Activated CD8-positive, alpha-beta memory T cell treated with anti-CD3 and anti-CD28 coated beads, Interleukin-2, amount 10 ng/mL, durations not matched to agents 7 days and 5 days (primary cell): ENCODE results near the gene RTP1. TPM values are rescaled to one million over a fixed set of nuclear protein-coding genes. Genes with fewer than 3 reads are reported as not detected.
"Not testable (repeated sequence)": the region's sequence is repeated elsewhere in the genome, so short reads cannot be mapped to it uniquely, and the experiment has no call there.

Source experiments
- ATAC-seq: fragments of 150-1000 bp; cut with Tn5 transposase; one replicate; pipeline ENCODE4 v1.10.0; 2021; ENCODE audit warnings: moderate library complexity
- CTCF ChIA-PET: fragments of 350-600 bp; sonication (Branson Sonifier 250); formaldehyde crosslinking; loops from one replicate; lab custom pipeline; 2021; ENCODE audit warnings: antibody characterized with exemption; lab: Charles Lee
- DNase-seq: peaks from one replicate; pipeline ENCODE4 v3.0.0-alpha.2; 2020
- H3K27ac Mint-ChIP-seq: one replicate; pipeline ENCODE4 v1.8.0; 2021; ENCODE audit warnings: mild to moderate bottlenecking, mixed read lengths
- H3K27me3 Mint-ChIP-seq: one replicate; pipeline ENCODE4 v1.8.0; 2021; ENCODE audit warnings: mixed read lengths
- H3K36me3 Mint-ChIP-seq: one replicate; pipeline ENCODE4 v1.8.0; 2021; ENCODE audit warnings: mild to moderate bottlenecking, mixed read lengths
- H3K4me1 Mint-ChIP-seq: one replicate; pipeline ENCODE4 v1.8.0; 2021; ENCODE audit warnings: mixed read lengths
- H3K4me3 Mint-ChIP-seq: one replicate; pipeline ENCODE4 v1.8.0; 2021; ENCODE audit warnings: mild to moderate bottlenecking, moderate library complexity, mixed read lengths
- H3K9me3 Mint-ChIP-seq: one replicate; pipeline ENCODE4 v1.8.0; 2022; ENCODE audit warnings: low read depth, mixed read lengths
- total RNA-seq, 2 experiments: library from RNA; stranded (reverse); gene quantifications; one replicate each; pipeline ENCODE4 v1.2.3, GENCODE V29; 2021

Gene RTP1
- total RNA-seq, 2 experiments from 2014 or later, result not detected

DNA sequence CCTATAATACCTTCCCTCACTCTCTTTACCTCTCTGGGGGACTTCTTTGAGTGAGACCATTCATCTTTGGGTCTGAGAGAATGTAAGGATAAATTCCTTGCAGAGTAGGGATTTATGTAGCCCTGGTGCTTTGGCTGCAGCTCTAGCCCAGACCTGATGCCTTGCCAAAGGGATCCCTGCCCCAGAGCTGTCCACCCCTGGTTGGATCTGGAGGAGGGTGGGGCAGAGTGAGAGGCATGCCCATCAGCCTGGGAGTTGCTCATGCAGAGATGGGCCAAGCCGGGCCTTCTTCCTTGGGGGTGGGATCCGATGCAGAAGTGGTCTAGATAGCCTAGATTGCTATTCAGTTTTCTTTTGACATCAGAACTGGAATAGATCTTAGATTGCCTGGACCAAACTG lies 31.5 kb downstream of the RTP1 start:
- Mint-ChIP-seq H3K9me3 (no peaks in the 10 kb centered on the region), H3K27me3 (peaks cover 15% of the 10 kb centered on the region), H3K27ac (no peak overlapping the region), H3K4me1 (no peaks in the 10 kb centered on the region), H3K4me3 (no peak overlapping the region), H3K36me3 (no peaks in the 10 kb centered on the region)
- ATAC-seq (no peak), DNase-seq (no peak)
- CTCF ChIA-PET, result no interaction called here

- peaks cover 15% of the 10 kb centered on the region for H3K27me3 Mint-ChIP-seq
- no peak overlapping the region for H3K27ac Mint-ChIP-seq
Measured at GRCh38 chr3:187230011-187230410, 32.7 kb downstream of the RTP1 start.

GRCh38 chr3:187236962-187237361 lies 39.7 kb downstream of the RTP1 start:
- Mint-ChIP-seq H3K27ac (no peak overlapping the region), H3K4me3 (no peak overlapping the region), H3K9me3 (peaks cover 4% of the 10 kb centered on the region), H3K27me3 (peaks cover 2% of the 10 kb centered on the region), H3K36me3 (no peaks in the 10 kb centered on the region), H3K4me1 (no peaks in the 10 kb centered on the region)
- ATAC-seq (no peak), DNase-seq (no peak)
- CTCF ChIA-PET, result no interaction called here

More at GRCh38 chr3:187230011-187230410, 32.7 kb downstream of the RTP1 start:
- CTCF ChIA-PET, result interaction anchor here (1.4 kb wide), 1 partner anchor 9 kb away, joined by 7 read pairs; no protein-coding TSS in a partner anchor
- Mint-ChIP-seq H3K36me3 (no peaks in the 10 kb centered on the region), H3K4me1 (no peaks in the 10 kb centered on the region), H3K4me3 (no peak overlapping the region), H3K9me3 (no peaks in the 10 kb centered on the region)
- DNase-seq (no peak), ATAC-seq (no peak)

DNA sequence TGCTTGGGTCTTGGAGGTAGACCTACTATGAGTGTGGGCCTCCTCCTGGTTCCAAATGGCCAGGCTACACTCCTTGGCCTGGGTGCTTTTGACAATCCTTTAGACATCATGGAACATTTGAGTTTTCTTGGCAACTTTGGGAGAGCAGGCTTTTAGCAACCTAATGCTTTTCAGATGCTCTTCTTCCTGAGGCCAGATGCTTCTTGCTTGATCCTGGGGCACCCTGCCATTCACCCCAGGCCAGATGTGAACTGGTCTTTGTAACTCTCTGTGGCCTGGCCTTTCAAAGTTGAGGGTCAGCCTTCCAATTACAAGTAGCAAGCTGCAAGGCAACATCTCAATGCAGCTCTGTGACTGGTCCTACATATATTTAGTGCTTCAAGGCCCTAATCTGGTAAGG lies 40.5 kb downstream of the RTP1 start:
- no peak overlapping the region for H3K27ac Mint-ChIP-seq

DNA sequence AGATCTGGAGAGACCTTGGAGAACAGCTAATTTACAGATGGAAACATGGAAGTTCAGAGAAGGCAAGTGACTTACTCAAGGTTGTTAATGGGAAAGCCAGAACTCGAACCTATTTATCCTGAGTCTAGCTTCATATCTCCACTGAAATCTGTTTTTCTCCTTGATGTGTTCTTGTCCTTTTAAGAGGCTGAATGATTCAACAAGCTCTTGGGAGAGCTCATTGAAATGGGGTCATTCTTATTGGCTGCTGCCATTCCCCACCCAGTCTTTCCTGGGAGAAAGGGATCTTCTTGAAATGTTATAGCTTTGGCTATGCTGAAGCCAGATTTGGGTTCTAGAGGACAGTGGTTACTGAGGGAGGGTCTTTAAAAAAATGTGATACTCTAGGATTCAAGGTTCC lies 41.0 kb downstream of the RTP1 start:
- peaks cover 2% of the 10 kb centered on the region for H3K27me3 Mint-ChIP-seq
- H3K27ac Mint-ChIP-seq, result no peak overlapping the region
- no peaks in the 10 kb centered on the region for H3K36me3 Mint-ChIP-seq
- H3K4me3 Mint-ChIP-seq, result no peak overlapping the region
- no peaks in the 10 kb centered on the region for H3K4me1 Mint-ChIP-seq
- CTCF ChIA-PET, result interaction anchor here (1.2 kb wide), 1 partner anchor 18 kb away, joined by 3 read pairs; no protein-coding TSS in a partner anchor
- DNase-seq, result no peak
- no peak for ATAC-seq
- H3K9me3 Mint-ChIP-seq, result peaks cover 4% of the 10 kb centered on the region

More for the DNA sequence above, 40.5 kb downstream of the RTP1 start:
- peaks cover 4% of the 10 kb centered on the region for H3K9me3 Mint-ChIP-seq
- ATAC-seq, result no peak
- CTCF ChIA-PET, result interaction anchor here (1.2 kb wide), 1 partner anchor 17 kb away, joined by 3 read pairs; no protein-coding TSS in a partner anchor
- H3K4me1 Mint-ChIP-seq, result no peaks in the 10 kb centered on the region
- no peak for DNase-seq
- H3K36me3 Mint-ChIP-seq, result no peaks in the 10 kb centered on the region
- peaks cover 2% of the 10 kb centered on the region for H3K27me3 Mint-ChIP-seq
- no peak overlapping the region for H3K4me3 Mint-ChIP-seq

DNA sequence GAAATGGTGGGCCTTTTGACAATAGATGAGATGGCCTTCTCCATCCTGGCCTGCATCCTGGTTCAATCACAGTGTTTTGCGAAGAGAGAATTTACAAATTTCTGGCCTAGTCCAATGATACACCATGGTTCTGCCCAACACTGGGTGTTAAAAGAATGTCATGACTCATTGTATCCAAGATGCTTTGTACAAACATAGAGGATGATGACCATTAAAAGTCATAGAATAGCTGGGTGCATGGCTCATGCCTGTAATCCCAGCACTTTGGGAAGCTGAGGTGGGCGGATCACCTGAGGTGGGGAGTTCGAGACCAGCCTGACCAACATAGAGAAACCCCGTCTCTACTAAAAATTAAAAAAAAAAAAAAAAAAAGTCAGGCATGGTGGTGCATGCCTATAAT lies 41.5 kb downstream of the RTP1 start:
- H3K4me1 Mint-ChIP-seq, H3K4me3 Mint-ChIP-seq, H3K27ac Mint-ChIP-seq, DNase-seq, ATAC-seq, H3K9me3 Mint-ChIP-seq, H3K27me3 Mint-ChIP-seq, H3K36me3 Mint-ChIP-seq: not testable (repeated sequence)
- CTCF ChIA-PET, result interaction anchor here (1.2 kb wide), 2 partner anchors 14 to 18 kb away, joined by 3 read pairs; no protein-coding TSS in a partner anchor

DNA sequence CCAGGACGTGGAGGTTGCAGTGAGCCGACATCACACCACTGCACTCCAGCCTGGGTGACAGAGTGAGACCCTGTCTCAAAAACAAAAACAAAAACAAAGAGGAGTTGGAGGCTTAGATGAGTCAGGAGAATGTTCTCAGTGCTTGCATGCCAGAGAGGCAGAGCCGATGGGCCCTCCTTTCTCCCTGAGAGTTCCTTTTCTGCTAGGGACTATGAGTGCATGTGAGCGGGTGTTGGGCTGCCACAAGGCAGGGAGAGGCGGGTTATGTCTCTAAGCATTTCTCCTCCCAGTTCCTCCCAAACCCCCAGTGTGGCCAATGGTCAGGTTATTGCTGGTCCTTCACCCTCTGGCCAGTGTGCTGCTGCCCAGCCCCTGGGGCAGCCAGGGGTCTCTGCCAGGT lies 45.1 kb downstream of the RTP1 start:
- CTCF ChIA-PET, result no interaction called here
- Mint-ChIP-seq H3K36me3 (no peaks in the 10 kb centered on the region), H3K4me3 (no peak overlapping the region), H3K4me1 (peaks cover 7% of the 10 kb centered on the region), H3K27me3 (peaks cover 14% of the 10 kb centered on the region), H3K27ac (no peak overlapping the region), H3K9me3 (peaks cover 4% of the 10 kb centered on the region)
- DNase-seq (no peak), ATAC-seq (no peak)

DNA sequence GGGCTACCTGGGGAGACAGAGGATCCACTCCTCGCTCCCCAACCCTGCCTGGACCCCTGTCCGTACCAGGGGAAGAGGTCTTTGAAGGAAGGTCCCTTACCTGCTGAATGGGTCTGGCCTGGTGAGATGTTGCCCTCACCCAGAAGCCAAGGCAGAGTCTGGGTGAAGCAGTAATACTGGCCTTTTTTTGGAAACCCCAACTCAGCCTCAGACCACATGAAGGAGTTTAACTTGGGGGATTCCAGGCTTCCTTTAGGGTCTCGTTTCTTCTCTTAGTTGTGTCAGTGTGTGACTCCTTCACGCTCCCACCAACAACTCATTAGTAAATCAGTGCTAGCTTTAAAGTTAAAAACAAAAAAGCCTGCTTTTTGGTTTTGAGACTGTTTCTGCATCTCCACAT lies 45.6 kb downstream of the RTP1 start:
- Mint-ChIP-seq H3K4me1 (peaks cover 9% of the 10 kb centered on the region), H3K4me3 (no peak overlapping the region), H3K27me3 (peaks cover 15% of the 10 kb centered on the region), H3K9me3 (peaks cover 4% of the 10 kb centered on the region), H3K27ac (no peak overlapping the region), H3K36me3 (no peaks in the 10 kb centered on the region)
- ATAC-seq, result no peak
- no peak for DNase-seq
- CTCF ChIA-PET, result no interaction called here

DNA sequence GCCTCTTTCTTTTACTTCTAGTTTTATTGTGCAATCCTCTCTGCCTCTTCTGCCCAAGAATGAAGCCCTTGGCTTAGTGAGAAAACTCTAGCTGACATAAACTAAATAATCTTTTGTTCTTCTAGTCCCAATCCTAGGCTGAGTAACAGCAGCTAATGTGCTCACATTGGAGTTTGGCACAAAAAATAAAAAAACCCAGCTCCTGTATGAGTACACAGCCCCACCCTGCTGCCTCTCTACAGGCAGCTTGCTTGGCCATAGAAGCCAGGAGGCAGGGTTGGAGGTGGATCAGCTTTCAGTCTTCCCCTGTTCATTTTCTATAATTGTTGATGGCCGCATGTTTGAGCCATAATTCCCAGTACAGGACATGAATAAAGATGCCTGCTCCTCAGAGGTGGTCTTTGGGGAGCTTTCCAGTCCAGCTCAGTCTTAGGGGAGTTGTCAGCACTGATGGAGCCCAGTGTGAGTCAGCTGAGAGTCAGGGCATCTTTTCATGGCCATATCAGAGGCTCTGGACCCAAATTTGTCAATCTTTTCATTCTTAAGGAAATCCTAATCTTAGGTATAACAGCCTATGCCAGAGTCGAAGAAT lies 46.7 kb downstream of the RTP1 start:
- Mint-ChIP-seq H3K36me3 (no peaks in the 10 kb centered on the region), H3K27ac (no peak overlapping the region), H3K4me1 (peaks cover 9% of the 10 kb centered on the region), H3K27me3 (peaks cover 19% of the 10 kb centered on the region), H3K4me3 (no peak overlapping the region), H3K9me3 (peaks cover 4% of the 10 kb centered on the region)
- CTCF ChIA-PET, result interaction anchor here (0.5 to 0.8 kb wide), 2 partner anchors 21 to 160 kb away, joined by 3 read pairs; no protein-coding TSS in a partner anchor
- no peak for DNase-seq
- no peak for ATAC-seq

- no peak overlapping the region for H3K27ac Mint-ChIP-seq
- H3K4me1 Mint-ChIP-seq, result peaks cover 9% of the 10 kb centered on the region
- DNase-seq (no peak), ATAC-seq (no peak)
- peaks cover 25% of the 10 kb centered on the region for H3K27me3 Mint-ChIP-seq
- no peaks in the 10 kb centered on the region for H3K36me3 Mint-ChIP-seq
- CTCF ChIA-PET, result no interaction called here
- no peak overlapping the region for H3K4me3 Mint-ChIP-seq
- H3K9me3 Mint-ChIP-seq, result no peaks in the 10 kb centered on the region
Measured at GRCh38 chr3:187247398-187247797, 50.1 kb downstream of the RTP1 start.

Other genes starting within 250 kb of the RTP1 start
- 10 to 100 TPM; 17.8 to 25.0 TPM for gene RPL39L, start 58.0 kb upstream of the RTP1 start, total RNA-seq
- not detected for gene MASP1, start 94.3 kb downstream of the RTP1 start, total RNA-seq
- gene RTP4, start 170.9 kb downstream of the RTP1 start, total RNA-seq, result 10 to 100 TPM; 16.9 to 24.3 TPM